ENCODE measurements around the gene VSIG10L. TPM values are rescaled to one million over a fixed set of nuclear protein-coding genes. Genes with fewer than 3 reads are reported as not detected.

VSIG10L gene
- total RNA-seq, 1 experiment from 2014 or later: 4.5 TPM

- POLR2A ChIA-PET: interaction anchor here (0.6 to 2.0 kb wide), 9 partner anchors 8 to 53 kb away, joined by 3 to 41 read pairs (median 14); partner anchors contain the start of gene ETFB
- peaks cover 63% of the 10 kb centered on the region for H3K36me3 Mint-ChIP-seq (ENCODE audit: insufficient read depth, unreplicated experiment)
- peak; percentile 91 to 96 for DNase-seq
- no peaks in the 10 kb centered on the region for H3K27me3 Mint-ChIP-seq (ENCODE audit: insufficient read depth, unreplicated experiment)
- H3K4me1 Mint-ChIP-seq (ENCODE audit: low read depth, unreplicated experiment): peaks cover 46% of the 10 kb centered on the region
- CTCF ChIA-PET: interaction anchor here (0.6 to 1.8 kb wide), 7 partner anchors 8 to 630 kb away, joined by 4 to 46 read pairs (median 6); partner anchors contain the start of gene VSIG10L
- BruUV-seq (replicated peaks): no TSS peak
- no peaks in the 10 kb centered on the region for H3K9me3 Mint-ChIP-seq (ENCODE audit: unreplicated experiment)
- intact Hi-C loops (cut with micrococcal nuclease; ENCODE audit: unreplicated experiment): loop anchor here (1.0 kb wide), 3 partner anchors 8 to 15 kb away; no protein-coding TSS in a partner anchor
- H3K4me3 Mint-ChIP-seq (ENCODE audit: unreplicated experiment): peak overlapping the region; percentile 90
- Histone ChIP-seq H3K9me3 (no peaks in the 10 kb centered on the region), H3K36me3 (ENCODE audit: control insufficient read depth, insufficient read depth, low read length) (peaks cover 5% of the 10 kb centered on the region), H3K4me1 (peaks cover 41% of the 10 kb centered on the region), H3K4me3 (ENCODE audit: low read depth, low read length) (no peak overlapping the region), H3K27me3 (replicated peaks; ENCODE audit: control insufficient read depth, insufficient read depth, low read length) (no peaks in the 10 kb centered on the region)
- peak overlapping the region; percentile 92 for H3K27ac Mint-ChIP-seq (ENCODE audit: unreplicated experiment)
- no peak for TF ChIP-seq CTCF (IDR thresholded peaks at IDR 0.05; ENCODE audit: insufficient read depth in 1 of 2, low read depth in 1 of 2, low read length in 1 of 2, severe bottlenecking in 1 of 2, unreplicated experiment in 1 of 2)
These were observed 12.8 kb upstream of the VSIG10L start for GRCh38 chr19:51354742-51355148.

- POLR2A ChIA-PET: interaction anchor here (0.6 to 2.0 kb wide), 9 partner anchors 9 to 53 kb away, joined by 3 to 41 read pairs (median 14); partner anchors contain the start of gene ETFB
- Mint-ChIP-seq H3K27me3 (ENCODE audit: insufficient read depth, unreplicated experiment) (no peaks in the 10 kb centered on the region), H3K4me3 (ENCODE audit: unreplicated experiment) (peak overlapping the region; percentile 90), H3K36me3 (ENCODE audit: insufficient read depth, unreplicated experiment) (peaks cover 63% of the 10 kb centered on the region), H3K27ac (ENCODE audit: unreplicated experiment) (peak overlapping the region; percentile 92), H3K9me3 (ENCODE audit: unreplicated experiment) (no peaks in the 10 kb centered on the region), H3K4me1 (ENCODE audit: low read depth, unreplicated experiment) (peaks cover 46% of the 10 kb centered on the region)
- H3K4me3 ChIP-seq (ENCODE audit: low read depth, low read length): peak overlapping the region; percentile 13
- peak; percentile 72 to 79 for DNase-seq
- no peaks in the 10 kb centered on the region for H3K27me3 ChIP-seq (replicated peaks; ENCODE audit: control insufficient read depth, insufficient read depth, low read length)
- BruUV-seq (replicated peaks): TSS peak; percentile 39
- CTCF ChIA-PET: interaction anchor here (0.6 to 1.8 kb wide), 7 partner anchors 9 to 629 kb away, joined by 4 to 46 read pairs (median 6); partner anchors contain the start of gene VSIG10L
- peaks cover 5% of the 10 kb centered on the region for H3K36me3 ChIP-seq (ENCODE audit: control insufficient read depth, insufficient read depth, low read length)
- TF ChIP-seq CTCF (IDR thresholded peaks at IDR 0.05; ENCODE audit: insufficient read depth in 1 of 2, low read depth in 1 of 2, low read length in 1 of 2, severe bottlenecking in 1 of 2, unreplicated experiment in 1 of 2): peak in 1 of 2 experiments; percentile 49
- no peaks in the 10 kb centered on the region for H3K9me3 ChIP-seq
- intact Hi-C loops (cut with micrococcal nuclease; ENCODE audit: unreplicated experiment): loop anchor here (1.0 kb wide), 3 partner anchors 8 to 15 kb away; no protein-coding TSS in a partner anchor
- peaks cover 42% of the 10 kb centered on the region for H3K4me1 ChIP-seq
These were observed 12.3 kb upstream of the VSIG10L start for GRCh38 chr19:51354103-51354741.

GRCh38 chr19:51352783-51353360 lies 10.9 kb upstream of the VSIG10L start:
- TF ChIP-seq CTCF (IDR thresholded peaks at IDR 0.05; ENCODE audit: insufficient read depth in 1 of 2, low read depth in 1 of 2, low read length in 1 of 2, severe bottlenecking in 1 of 2, unreplicated experiment in 1 of 2): no peak
- no TSS peak for BruUV-seq (replicated peaks)
- H3K4me3 Mint-ChIP-seq (ENCODE audit: unreplicated experiment): peak overlapping the region; percentile 4
- Histone ChIP-seq H3K4me3 (ENCODE audit: low read depth, low read length) (no peak overlapping the region), H3K36me3 (ENCODE audit: control insufficient read depth, insufficient read depth, low read length) (peaks cover 5% of the 10 kb centered on the region), H3K4me1 (peaks cover 43% of the 10 kb centered on the region), H3K9me3 (no peaks in the 10 kb centered on the region), H3K27me3 (replicated peaks; ENCODE audit: control insufficient read depth, insufficient read depth, low read length) (no peaks in the 10 kb centered on the region)
- no peaks in the 10 kb centered on the region for H3K27me3 Mint-ChIP-seq (ENCODE audit: insufficient read depth, unreplicated experiment)
- DNase-seq: no peak
- H3K4me1 Mint-ChIP-seq (ENCODE audit: low read depth, unreplicated experiment): peaks cover 45% of the 10 kb centered on the region
- ChIA-PET POLR2A (no interaction called here), CTCF (no interaction called here)
- intact Hi-C loops (cut with micrococcal nuclease; ENCODE audit: unreplicated experiment): no loop called here
- H3K36me3 Mint-ChIP-seq (ENCODE audit: insufficient read depth, unreplicated experiment): peaks cover 67% of the 10 kb centered on the region
- H3K27ac Mint-ChIP-seq (ENCODE audit: unreplicated experiment): peak overlapping the region; percentile 79
- H3K9me3 Mint-ChIP-seq (ENCODE audit: unreplicated experiment): no peaks in the 10 kb centered on the region

All from Caco-2 (cell line).